GM19438 (cell line): ENCODE data around the gene PLCB4.

Experiments
- ATAC-seq: cut with Tn5 transposase; IDR thresholded peaks from one replicate; pipeline ENCODE4 v1.9.1; 2021; ENCODE audit warnings: low read depth; ENCODE audit not compliant: unreplicated experiment

Gene PLCB4

GRCh38 chr20:9210356-9210755 is 141.5 kb downstream of the PLCB4 start:
- ATAC-seq: no peak

GRCh38 chr20:9211016-9211760 is 142.3 kb downstream of the PLCB4 start:
- ATAC-seq: no peak

- ATAC-seq: no peak
Observed at GRCh38 chr20:9212735-9213134, 143.8 kb downstream of the PLCB4 start.

GRCh38 chr20:9214685-9215084 is 145.8 kb downstream of the PLCB4 start:
- ATAC-seq: no peak

- ATAC-seq: no peak
Observed at GRCh38 chr20:9215539-9215938, 146.7 kb downstream of the PLCB4 start.

GRCh38 chr20:9218531-9218961 is 149.7 kb downstream of the PLCB4 start:
- ATAC-seq: no peak

GRCh38 chr20:9220874-9221547 is 152.1 kb downstream of the PLCB4 start:
- no peak for ATAC-seq

- ATAC-seq: no peak
Observed at GRCh38 chr20:9223296-9223695, 154.4 kb downstream of the PLCB4 start.

- no peak for ATAC-seq
Observed at GRCh38 chr20:9225879-9226278, 157.0 kb downstream of the PLCB4 start.

- no peak for ATAC-seq
Observed at GRCh38 chr20:9227896-9228615, 159.2 kb downstream of the PLCB4 start.

- no peak for ATAC-seq
Observed at GRCh38 chr20:9228774-9229450, 160.0 kb downstream of the PLCB4 start.

GRCh38 chr20:9230406-9230805 is 161.5 kb downstream of the PLCB4 start:
- no peak for ATAC-seq

GRCh38 chr20:9233804-9234203 is 164.9 kb downstream of the PLCB4 start:
- ATAC-seq: no peak

GRCh38 chr20:9235518-9235917 is 166.6 kb downstream of the PLCB4 start:
- ATAC-seq: no peak

GRCh38 chr20:9236458-9236857 is 167.6 kb downstream of the PLCB4 start:
- no peak for ATAC-seq

- ATAC-seq: no peak
Observed at GRCh38 chr20:9241232-9241692, 172.4 kb downstream of the PLCB4 start.

- ATAC-seq: no peak
Observed at GRCh38 chr20:9241721-9242427, 173.0 kb downstream of the PLCB4 start.

GRCh38 chr20:9243986-9244385 is 175.1 kb downstream of the PLCB4 start:
- no peak for ATAC-seq

GRCh38 chr20:9244811-9245210 is 175.9 kb downstream of the PLCB4 start:
- no peak for ATAC-seq

GRCh38 chr20:9246731-9247130 is 177.8 kb downstream of the PLCB4 start:
- no peak for ATAC-seq
